H9 (cell line): ENCODE data around the gene ITGBL1. TPM values are rescaled to one million over a fixed set of nuclear protein-coding genes. Genes with fewer than 3 reads are reported as not detected.

Source experiments
- DNase-seq: peaks from one replicate; pipeline ENCODE4 v3.0.0-alpha.2; 2017
- H2AFZ ChIP-seq: one replicate; pipeline ENCODE4 v1.6.1; 2013; ENCODE audit warnings: mild to moderate bottlenecking, low read length, control low read depth, moderate library complexity
- H2AK5ac ChIP-seq: 2 replicates; pipeline ENCODE4 v1.6.1; 2013; ENCODE audit warnings: low read length, control low read depth, mixed read lengths; ENCODE audit not compliant: insufficient read length
- H2BK120ac ChIP-seq: one replicate; pipeline ENCODE4 v1.6.1; 2013; ENCODE audit warnings: low read depth, mild to moderate bottlenecking, low read length, control low read depth, inconsistent platforms; ENCODE audit not compliant: poor library complexity, severe bottlenecking
- H2BK12ac ChIP-seq: 2 replicates; pipeline ENCODE4 v1.6.1; 2013; ENCODE audit warnings: low read length, control low read depth, mixed read lengths, low read depth; ENCODE audit not compliant: insufficient read length
- H2BK15ac ChIP-seq: 2 replicates; pipeline ENCODE4 v1.6.1; 2013; ENCODE audit warnings: low read depth, low read length, control low read depth
- H2BK20ac ChIP-seq: one replicate; pipeline ENCODE4 v1.6.1; 2013; ENCODE audit warnings: low read depth, mild to moderate bottlenecking, low read length, control low read depth, inconsistent platforms; ENCODE audit not compliant: poor library complexity, severe bottlenecking
- H2BK5ac ChIP-seq: 2 replicates; pipeline ENCODE4 v1.6.1; 2013; ENCODE audit warnings: low read length, control low read depth, mixed read lengths; ENCODE audit not compliant: insufficient read length
- H3K14ac ChIP-seq: 2 replicates; pipeline ENCODE4 v1.6.1; 2013; ENCODE audit warnings: low read length, control low read depth; ENCODE audit not compliant: insufficient read depth
- H3K18ac ChIP-seq: 2 replicates; pipeline ENCODE4 v1.6.1; 2013; ENCODE audit warnings: low read depth, mild to moderate bottlenecking, mixed read lengths, low read length, control low read depth; ENCODE audit not compliant: insufficient read length
- H3K23ac ChIP-seq: 2 replicates; pipeline ENCODE4 v1.6.1; 2013; ENCODE audit warnings: low read length, control low read depth, mixed read lengths, low read depth; ENCODE audit not compliant: insufficient read length
- H3K23me2 ChIP-seq: 2 replicates; pipeline ENCODE4 v1.6.1; 2013; ENCODE audit warnings: low read depth, mild to moderate bottlenecking, mixed read lengths, low read length, control low read depth; ENCODE audit not compliant: insufficient read length, poor library complexity, severe bottlenecking
- H3K27ac ChIP-seq: 2 replicates; pipeline ENCODE4 v1.5.1; 2013; ENCODE audit warnings: low read length, control low read depth, mixed read lengths, low read depth; ENCODE audit not compliant: insufficient read length
- H3K27me3 ChIP-seq: 2 replicates; pipeline ENCODE4 v1.6.1; 2013; ENCODE audit warnings: low read length, control low read depth, inconsistent platforms; ENCODE audit not compliant: insufficient read depth
- H3K4ac ChIP-seq: 2 replicates; pipeline ENCODE4 v1.6.1; 2013; ENCODE audit warnings: low read depth, mild to moderate bottlenecking, control low read depth, inconsistent platforms, low read length, moderate library complexity
- H3K4me1 ChIP-seq: 2 replicates; pipeline ENCODE4 v1.6.1; 2013; ENCODE audit warnings: low read length, control low read depth, inconsistent platforms; ENCODE audit not compliant: insufficient read depth
- H3K4me2 ChIP-seq: 2 replicates; pipeline ENCODE4 v1.6.1; 2013; ENCODE audit warnings: low read length, control low read depth, mixed read lengths; ENCODE audit not compliant: insufficient read length, insufficient read depth
- H3K56ac ChIP-seq: 2 replicates; pipeline ENCODE4 v1.6.1; 2013; ENCODE audit warnings: low read depth, mild to moderate bottlenecking, mixed read lengths, low read length, control low read depth; ENCODE audit not compliant: insufficient read length
- H3K79me1 ChIP-seq: 2 replicates; pipeline ENCODE4 v1.6.1; 2013; ENCODE audit warnings: low read depth, mild to moderate bottlenecking, moderate library complexity, low read length, control low read depth, inconsistent platforms; ENCODE audit not compliant: insufficient read depth, poor library complexity, severe bottlenecking
- H3K79me2 ChIP-seq: 2 replicates; pipeline ENCODE4 v1.6.1; 2013; ENCODE audit warnings: low read length, control low read depth, inconsistent platforms; ENCODE audit not compliant: insufficient read depth
- H3K9ac ChIP-seq: 2 replicates; pipeline ENCODE4 v1.6.1; 2013; ENCODE audit warnings: low read length, control low read depth, mixed read lengths; ENCODE audit not compliant: insufficient read length; ENCODE audit errors: extremely low read depth
- H3K9me3 ChIP-seq: one replicate; pipeline ENCODE4 v1.6.1; 2013; ENCODE audit warnings: low read depth, low read length, inconsistent platforms; ENCODE audit not compliant: control insufficient read depth
- H3T11ph ChIP-seq: one replicate; pipeline ENCODE4 v1.6.1; 2013; ENCODE audit warnings: mild to moderate bottlenecking, low read length, control low read depth, inconsistent platforms
- H4K20me1 ChIP-seq: one replicate; pipeline ENCODE4 v1.6.1; 2013; ENCODE audit not compliant: control insufficient read depth, insufficient read length, insufficient read depth
- H4K5ac ChIP-seq: 2 replicates; pipeline ENCODE4 v1.6.1; 2013; ENCODE audit warnings: low read depth, mild to moderate bottlenecking, mixed read lengths, low read length, control low read depth; ENCODE audit not compliant: insufficient read length
- H4K8ac ChIP-seq: replicated peaks from 2 replicates; pipeline ENCODE4 v1.6.1; 2013; ENCODE audit warnings: low read length, control low read depth, mixed read lengths, low read depth; ENCODE audit not compliant: insufficient read length
- H4K91ac ChIP-seq: 2 replicates; pipeline ENCODE4 v1.6.1; 2013; ENCODE audit warnings: low read depth, mild to moderate bottlenecking, moderate library complexity, mixed read lengths, low read length, control low read depth; ENCODE audit not compliant: insufficient read length
- H3K27ac Mint-ChIP-seq, 3 experiments: 2 replicates in 2 of 3; 3 replicates in 1 of 3; pipeline ENCODE4 v1.8.0; 2020 to 2021; ENCODE audit warnings: mixed read lengths in 3 of 3, mild to moderate bottlenecking in 1 of 3, moderate library complexity in 1 of 3
- H3K27me3 Mint-ChIP-seq: 2 replicates; pipeline ENCODE4 v1.8.0; 2021; ENCODE audit warnings: low read depth, mild to moderate bottlenecking, moderate library complexity, mixed read lengths
- H3K36me3 Mint-ChIP-seq, 3 experiments: 2 replicates in 2 of 3; 3 replicates in 1 of 3; pipeline ENCODE4 v1.8.0; 2020 to 2021; ENCODE audit warnings: low read depth in 3 of 3, mixed read lengths in 3 of 3; ENCODE audit not compliant: insufficient read depth in 1 of 3
- H3K4me1 Mint-ChIP-seq, 2 experiments: 2 replicates each; pipeline ENCODE4 v1.8.0; 2020; ENCODE audit warnings: mixed read lengths in 2 of 2
- H3K4me3 Mint-ChIP-seq, 2 experiments: 2 replicates in 1 of 2; 3 replicates in 1 of 2; pipeline ENCODE4 v1.8.0; 2020 to 2021; ENCODE audit warnings: mild to moderate bottlenecking in 2 of 2, mixed read lengths in 2 of 2, moderate library complexity in 1 of 2
- H3K9me3 Mint-ChIP-seq, 2 experiments: 2 replicates in 1 of 2; 3 replicates in 1 of 2; pipeline ENCODE4 v1.8.0; 2020; ENCODE audit warnings: mild to moderate bottlenecking in 2 of 2, mixed read lengths in 2 of 2, moderate library complexity in 1 of 2
- WGBS: extraction: QIAGEN DNeasy Blood & Tissue Kit; methylation state at CpG from one replicate; pipeline ENCODE4 v1.1.7; 2013; ENCODE audit warnings: missing lambda C conversion rate, low lambda C conversion rate, mixed read lengths; ENCODE audit not compliant: insufficient read length; ENCODE audit errors: extremely low coverage; 5-methylcytosine and 5-hydroxymethylcytosine counted together
- total RNA-seq: library from RNA; stranded (reverse); gene quantifications from 2 replicates; pipeline ENCODE4 v1.2.1, GENCODE V29; 2021
- TF ChIP-seq, protein P1 (sequence below): fragments of 200-600 bp; sonication (generic); conservative IDR thresholded peaks from 3 replicates; pipeline ENCODE4 v1.8.0; 2021; ENCODE audit warnings: antibody characterized with exemption, mild to moderate bottlenecking

ITGBL1 gene
- total RNA-seq, 1 experiment from 2014 or later: not detected

DNA sequence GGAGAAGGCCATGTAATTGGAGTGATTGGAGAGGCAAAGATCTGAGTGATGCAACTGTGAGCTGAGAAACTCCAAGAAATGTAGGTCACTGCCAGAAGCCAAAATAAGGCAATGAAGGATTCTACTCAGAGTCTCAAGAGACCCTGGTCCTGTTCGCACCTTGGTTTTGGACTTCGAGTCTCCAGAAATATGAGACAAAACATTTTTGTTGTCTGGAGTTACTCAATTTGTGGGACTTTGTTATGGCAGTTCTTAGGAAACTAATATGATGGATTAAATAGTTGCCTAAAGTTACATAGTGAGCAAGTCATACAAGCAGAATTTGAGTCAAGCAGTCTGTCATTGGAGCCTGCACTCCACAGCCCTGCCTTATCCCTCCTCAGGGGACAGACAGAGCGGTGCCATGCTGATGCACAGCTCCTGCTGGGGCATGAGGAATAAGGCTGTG is 104.2 kb downstream of the ITGBL1 start:
- H4K20me1 ChIP-seq: no peaks in the 10 kb centered on the region
- Mint-ChIP-seq H3K36me3 (no peaks in the 10 kb centered on the region), H3K27ac (no peak overlapping the region), H3K4me1 (peaks cover 2 to 3% of the 10 kb centered on the region in 2 experiments; a peak in 1 of 4 replicates), H3K4me3 (no peak overlapping the region), H3K27me3 (no peaks in the 10 kb centered on the region), H3K9me3 (no peaks in the 10 kb centered on the region)
- no peak overlapping the region for H2BK5ac ChIP-seq
- no peak overlapping the region for H3K4me2 ChIP-seq
- H4K8ac ChIP-seq: no peak overlapping the region
- H3K4me1 ChIP-seq: no peaks in the 10 kb centered on the region
- H3K9me3 ChIP-seq: no peaks in the 10 kb centered on the region
- H3K23me2 ChIP-seq: no peaks in the 10 kb centered on the region
- H3K9ac ChIP-seq: no peak overlapping the region
- H3T11ph ChIP-seq: no peak overlapping the region
- no peak overlapping the region for H2BK15ac ChIP-seq
- no peak overlapping the region for H3K14ac ChIP-seq
- no peak overlapping the region for H3K27ac ChIP-seq
- no peak overlapping the region for H3K56ac ChIP-seq
- H4K5ac ChIP-seq: no peak overlapping the region
- no peak overlapping the region for H2BK12ac ChIP-seq
- H2AK5ac ChIP-seq: no peak overlapping the region
- H3K27me3 ChIP-seq: no peaks in the 10 kb centered on the region
- H3K23ac ChIP-seq: no peak overlapping the region
- DNase-seq: no peak
- no peak overlapping the region for H2BK20ac ChIP-seq
- no peaks in the 10 kb centered on the region for H3K79me1 ChIP-seq
- WGBS: no CpG with 5 or more reads among the region's 3 CpGs
- H3K4ac ChIP-seq: no peak overlapping the region
- H4K91ac ChIP-seq: no peak overlapping the region
- H2AFZ ChIP-seq: no peak overlapping the region
- no peak overlapping the region for H2BK120ac ChIP-seq
- no peaks in the 10 kb centered on the region for H3K79me2 ChIP-seq
- TF ChIP-seq, protein P1, sequence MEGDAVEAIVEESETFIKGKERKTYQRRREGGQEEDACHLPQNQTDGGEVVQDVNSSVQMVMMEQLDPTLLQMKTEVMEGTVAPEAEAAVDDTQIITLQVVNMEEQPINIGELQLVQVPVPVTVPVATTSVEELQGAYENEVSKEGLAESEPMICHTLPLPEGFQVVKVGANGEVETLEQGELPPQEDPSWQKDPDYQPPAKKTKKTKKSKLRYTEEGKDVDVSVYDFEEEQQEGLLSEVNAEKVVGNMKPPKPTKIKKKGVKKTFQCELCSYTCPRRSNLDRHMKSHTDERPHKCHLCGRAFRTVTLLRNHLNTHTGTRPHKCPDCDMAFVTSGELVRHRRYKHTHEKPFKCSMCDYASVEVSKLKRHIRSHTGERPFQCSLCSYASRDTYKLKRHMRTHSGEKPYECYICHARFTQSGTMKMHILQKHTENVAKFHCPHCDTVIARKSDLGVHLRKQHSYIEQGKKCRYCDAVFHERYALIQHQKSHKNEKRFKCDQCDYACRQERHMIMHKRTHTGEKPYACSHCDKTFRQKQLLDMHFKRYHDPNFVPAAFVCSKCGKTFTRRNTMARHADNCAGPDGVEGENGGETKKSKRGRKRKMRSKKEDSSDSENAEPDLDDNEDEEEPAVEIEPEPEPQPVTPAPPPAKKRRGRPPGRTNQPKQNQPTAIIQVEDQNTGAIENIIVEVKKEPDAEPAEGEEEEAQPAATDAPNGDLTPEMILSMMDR: no peak
- no peak overlapping the region for H3K18ac ChIP-seq
